Myocyte (in vitro differentiated cells): ENCODE data around the gene PHKA1. TPM values are rescaled to one million over a fixed set of nuclear protein-coding genes. Genes with fewer than 3 reads are reported as not detected.
"Not testable (repeated sequence)": the region's sequence is repeated elsewhere in the genome, so short reads cannot be mapped to it uniquely, and the experiment has no call there.

Source experiments
- DNase-seq: peaks from one replicate; pipeline ENCODE4 v3.0.0-alpha.2; 2012; ENCODE audit warnings: low read depth
- polyA plus RNA-seq: library from polyadenylated mRNA; unstranded; fragments of >200 nt; gene quantifications from one replicate; pipeline ENCODE4 v1.2.1, GENCODE V29; 2012; ENCODE audit warnings: missing spikeins
- total RNA-seq: library from RNA; depleted of rRNA; stranded (reverse); fragments of >200 nt; gene quantifications from 2 replicates; pipeline ENCODE4 v1.2.3, GENCODE V29; 2014

The PHKA1 gene
- total RNA-seq, result 11.9 and 12.9 TPM in 2 replicates
- 8.9 TPM for polyA plus RNA-seq

DNA sequence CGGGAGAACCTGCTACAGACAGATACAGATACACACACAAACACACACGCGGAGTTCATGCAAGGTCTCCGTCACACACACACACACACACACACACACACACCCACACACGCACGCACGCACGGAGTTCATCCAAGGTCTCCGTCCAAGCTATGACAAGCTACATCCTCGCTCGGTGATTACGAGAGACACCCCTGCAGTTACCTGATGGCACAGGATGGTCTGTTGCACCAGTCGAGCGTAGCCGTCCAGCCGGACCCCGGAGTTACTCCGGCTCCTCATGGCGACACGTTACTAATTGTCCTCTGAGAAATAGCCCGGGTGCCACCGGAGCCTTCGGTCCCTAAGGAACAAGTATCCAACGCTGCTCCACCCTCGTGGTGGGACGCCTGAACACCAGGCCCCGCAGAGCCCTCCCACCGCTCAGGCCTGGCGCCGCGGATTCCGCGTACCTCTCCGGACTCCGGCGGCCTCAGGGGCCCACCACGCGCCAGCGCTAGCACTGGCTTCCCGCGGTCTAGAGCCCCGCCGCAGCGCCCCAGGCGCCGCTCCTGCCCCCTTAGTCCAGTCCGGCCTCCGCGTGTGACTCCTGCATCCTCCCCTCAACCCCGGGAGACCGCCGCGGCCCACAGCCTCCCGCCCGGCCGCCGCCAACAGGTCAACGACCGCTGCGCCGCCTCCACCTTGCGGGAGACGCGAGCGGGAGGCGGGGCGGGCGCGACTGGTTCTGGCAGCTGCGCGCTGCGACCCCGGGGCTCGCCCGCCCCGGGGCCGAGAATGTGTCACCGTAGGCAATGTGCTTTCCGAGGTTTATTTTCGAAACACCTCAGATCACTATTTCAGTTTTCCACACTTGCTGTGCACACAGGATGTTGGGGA lies at the start of gene PHKA1:
PHKA1 (minus strand) TSS at position 708 of the 879 bp plus-strand sequence; CDS start at position 282, 426 bp downstream.
- peak; percentile 47 for DNase-seq

DNA sequence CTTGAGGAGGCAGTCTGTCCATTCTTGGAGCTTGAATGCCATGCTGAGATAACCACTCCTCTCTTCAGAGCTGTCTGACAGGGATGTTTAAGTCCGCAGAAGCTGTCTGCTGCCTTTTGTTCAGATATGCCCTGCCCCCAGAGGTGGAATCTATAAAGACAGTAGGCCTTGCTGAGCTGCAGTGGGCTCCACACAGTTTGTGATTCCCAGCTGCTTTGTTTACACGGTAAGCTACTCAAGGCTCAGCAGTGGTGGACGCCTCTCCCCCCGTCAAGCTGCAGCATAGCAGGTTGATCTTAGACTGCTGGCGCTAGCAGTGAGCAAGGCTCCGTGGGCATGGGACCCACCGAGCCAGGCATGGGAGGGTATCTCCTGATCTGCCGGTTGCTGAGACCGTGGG lies 46.3 kb upstream of the PHKA1 start:
- DNase-seq, result not testable (repeated sequence)

DNA sequence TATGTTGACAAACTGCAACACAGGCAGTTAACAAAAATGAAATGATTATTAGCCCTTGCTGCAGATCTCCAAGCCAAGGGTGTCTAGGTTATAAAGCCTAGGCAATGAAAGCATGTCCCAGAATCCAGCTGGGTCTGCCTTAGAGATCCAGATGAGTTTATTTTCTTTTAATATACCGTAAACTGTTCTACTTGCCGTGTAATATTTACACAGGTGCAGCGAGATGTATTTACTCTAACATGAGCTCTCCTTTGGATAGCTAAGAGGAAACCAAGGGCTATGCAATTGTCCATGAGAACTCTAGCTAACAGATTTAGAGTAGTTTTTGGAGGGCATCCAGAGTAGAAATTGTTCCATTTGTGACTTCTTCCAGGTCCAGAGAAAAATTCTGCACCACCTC lies 34.4 kb upstream of the PHKA1 start:
- not testable (repeated sequence) for DNase-seq

DNA sequence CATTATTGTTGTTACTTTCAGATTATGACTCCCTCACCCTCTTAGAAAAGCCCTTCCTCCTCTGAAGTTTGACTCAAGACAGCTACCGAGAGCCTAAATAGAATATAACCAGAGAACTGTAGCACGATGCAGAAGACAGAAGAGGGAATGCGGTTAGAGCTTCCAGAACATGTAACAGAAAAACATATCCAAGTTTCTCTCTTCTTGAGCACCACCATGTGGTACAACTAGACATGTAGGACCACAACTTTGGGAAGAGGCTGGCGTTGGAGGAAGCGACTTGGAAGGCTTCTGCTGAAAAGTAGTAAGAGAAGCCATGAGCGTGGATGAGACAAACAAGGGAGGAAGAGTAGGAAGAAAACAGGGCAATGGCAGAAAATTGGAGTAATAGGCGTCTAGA lies 31.4 kb upstream of the PHKA1 start:
- not testable (repeated sequence) for DNase-seq

DNA sequence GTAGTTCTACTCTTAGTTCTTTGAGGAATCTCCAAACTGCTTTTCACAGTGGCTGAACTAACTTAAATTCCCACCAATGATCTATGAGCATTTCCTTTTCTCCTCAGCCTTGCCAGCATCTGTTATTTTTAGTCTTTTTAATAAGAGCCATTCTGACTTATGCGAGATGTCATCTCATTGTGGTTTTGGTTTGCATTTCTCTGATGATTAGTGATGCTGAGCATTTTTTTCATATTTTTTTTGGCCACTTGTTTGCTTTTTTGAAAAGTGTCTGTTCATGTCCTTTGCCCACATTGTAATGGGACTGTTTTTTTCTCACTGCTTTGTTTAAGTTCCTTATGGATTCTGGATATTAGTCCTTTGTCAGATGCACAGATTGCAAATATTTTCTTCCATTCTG lies 21.5 kb upstream of the PHKA1 start:
- peak; percentile 39 for DNase-seq

DNA sequence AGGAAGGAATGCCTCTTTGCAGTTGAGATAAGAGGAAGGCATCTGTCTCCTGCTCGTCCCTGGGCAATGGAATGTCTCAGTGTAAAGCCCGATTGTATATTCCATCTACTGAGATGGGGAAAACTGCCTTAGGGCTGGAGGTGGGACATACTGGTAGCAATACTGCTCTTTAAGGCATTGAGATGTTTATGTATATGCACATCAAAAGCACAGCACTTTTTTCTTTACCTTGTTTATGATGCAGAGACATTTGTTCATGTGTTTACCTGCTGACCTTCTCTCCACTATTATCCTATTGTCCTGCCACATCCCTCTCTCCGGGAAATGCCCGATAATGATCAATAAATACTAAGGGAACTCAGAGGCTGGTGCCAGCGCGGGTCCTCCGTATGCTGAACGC lies 19.5 kb upstream of the PHKA1 start:
- DNase-seq, result not testable (repeated sequence)

DNA sequence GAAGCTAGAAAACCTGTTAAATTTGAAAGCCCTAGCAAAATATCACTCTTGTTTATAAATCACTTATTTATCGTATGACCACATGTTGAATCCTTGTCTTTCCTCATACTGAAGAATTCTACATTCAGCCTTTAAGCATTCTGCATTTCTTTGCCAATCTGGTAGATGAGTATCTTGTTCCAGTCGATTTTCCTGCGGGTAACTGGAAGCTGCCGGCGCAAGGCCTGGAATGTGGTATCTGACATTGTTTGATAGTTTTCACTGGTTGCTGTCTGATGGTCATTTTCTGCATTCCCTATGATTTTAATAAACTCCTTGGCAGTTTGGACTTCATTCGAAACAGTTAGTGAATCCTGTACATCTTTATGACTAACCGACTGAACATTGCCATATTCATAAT lies 13.7 kb upstream of the PHKA1 start:
- DNase-seq, result no peak

DNA sequence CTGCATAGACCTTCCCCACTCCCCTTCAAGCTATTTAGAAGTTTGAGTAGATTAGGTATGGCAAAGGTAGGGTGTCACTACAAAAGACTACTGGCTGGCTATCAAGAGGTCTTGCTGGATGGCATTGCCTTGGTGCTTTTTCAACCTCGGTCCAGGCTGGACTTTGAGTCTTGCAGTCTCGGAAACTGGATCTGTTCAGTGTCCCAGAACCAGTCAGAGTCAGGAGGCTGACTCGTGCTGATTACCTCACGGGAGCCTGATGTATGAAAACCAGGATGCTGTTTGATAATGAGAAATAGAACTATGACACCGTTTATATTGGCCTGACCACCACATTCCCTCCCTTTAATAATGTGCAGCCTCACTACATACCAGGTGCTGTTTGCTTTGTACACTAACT lies 2.7 kb upstream of the PHKA1 start:
- DNase-seq, result no peak

DNA sequence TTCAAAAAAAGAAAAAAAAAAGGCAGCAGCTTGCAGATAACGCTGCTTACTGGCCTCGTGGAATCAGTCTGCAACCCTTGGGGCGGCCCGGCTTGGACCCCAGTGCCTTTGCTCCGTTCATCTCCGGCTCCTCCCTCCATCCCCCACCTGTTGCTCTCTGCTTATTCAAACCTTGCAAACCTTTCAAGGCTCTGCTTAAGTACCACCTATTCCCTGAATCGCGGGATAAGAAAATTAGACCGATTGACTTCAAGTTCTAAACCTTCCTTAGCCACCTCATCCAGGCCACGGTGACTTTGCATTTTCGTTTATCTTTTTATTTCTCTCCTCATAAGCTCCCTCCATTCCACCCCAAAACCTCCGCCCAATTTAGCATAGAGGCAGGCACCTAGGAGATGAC lies 1.4 kb upstream of the PHKA1 start:
- DNase-seq, result no peak

DNA sequence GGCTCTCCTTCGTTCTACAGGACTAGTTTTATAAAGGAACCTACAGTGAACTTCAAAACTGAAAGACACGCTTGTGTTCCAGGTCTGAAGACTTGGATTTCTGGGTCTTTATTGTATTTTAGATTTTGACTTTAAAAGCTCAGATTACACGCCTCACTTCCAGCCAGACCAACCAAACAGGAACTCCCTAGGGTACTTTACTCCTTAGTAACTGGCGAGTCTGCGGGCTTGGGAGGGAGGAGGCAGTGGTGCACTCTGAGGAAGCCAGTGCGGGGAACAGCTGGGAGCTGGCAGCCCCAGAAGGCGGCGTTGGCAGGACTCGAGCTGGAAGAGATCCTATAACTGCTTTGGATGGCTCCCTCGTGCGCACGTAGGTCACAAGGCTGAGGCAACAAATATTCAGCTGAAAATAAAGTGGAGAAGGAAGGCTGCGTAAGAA lies 391 bp upstream of the PHKA1 start:
- DNase-seq, result peak; percentile 85

DNA sequence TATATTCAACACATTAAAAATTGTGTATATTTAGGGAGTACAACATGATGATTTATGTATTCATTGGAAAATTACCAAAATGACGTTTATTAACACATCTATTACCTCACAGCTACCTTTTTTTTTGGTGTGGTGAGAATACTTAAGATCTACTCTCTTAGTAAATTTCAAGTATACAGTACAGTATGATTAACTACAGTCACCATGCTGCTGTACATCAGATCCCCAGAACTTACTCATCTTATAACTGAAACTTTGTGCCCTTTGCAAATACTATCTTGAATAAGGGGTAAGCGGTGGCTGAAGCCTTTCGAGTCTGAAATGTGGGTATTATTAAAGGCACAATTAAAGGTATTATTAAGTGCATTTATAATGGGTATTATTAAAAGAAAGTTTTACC lies 976 bp downstream of the PHKA1 start:
- no peak for DNase-seq

DNA sequence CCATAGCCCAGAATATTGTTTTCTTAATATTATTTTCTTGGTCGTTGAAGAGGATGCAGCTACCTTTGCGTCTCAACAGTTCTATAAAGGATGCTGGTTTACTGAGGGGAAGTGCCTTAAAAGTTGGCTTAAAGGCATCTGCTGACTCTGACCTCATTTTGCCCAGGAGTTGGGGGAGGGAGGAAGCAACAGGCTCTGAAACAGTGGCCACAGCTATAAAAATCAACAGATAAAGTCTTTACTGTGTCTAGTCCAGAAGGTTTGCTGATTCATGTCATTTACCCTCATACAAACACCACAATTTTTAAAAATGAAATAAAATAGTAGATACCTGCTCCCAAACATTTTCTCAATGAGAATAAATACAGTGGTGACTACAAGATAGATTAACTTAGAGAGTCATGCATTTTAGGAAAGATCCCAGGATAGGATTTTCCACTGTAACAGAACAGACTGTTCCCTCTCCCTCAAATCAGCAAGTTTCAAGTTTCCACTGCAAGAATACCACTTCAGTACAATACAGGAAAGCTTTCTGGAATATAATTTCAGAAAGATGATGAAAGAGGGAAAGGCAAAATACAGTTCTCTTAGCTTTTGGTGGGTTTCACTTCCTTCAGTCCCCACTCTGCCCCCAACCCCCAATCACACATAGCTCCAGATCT lies 1.9 kb downstream of the PHKA1 start:
- DNase-seq, result peak; percentile 32

DNA sequence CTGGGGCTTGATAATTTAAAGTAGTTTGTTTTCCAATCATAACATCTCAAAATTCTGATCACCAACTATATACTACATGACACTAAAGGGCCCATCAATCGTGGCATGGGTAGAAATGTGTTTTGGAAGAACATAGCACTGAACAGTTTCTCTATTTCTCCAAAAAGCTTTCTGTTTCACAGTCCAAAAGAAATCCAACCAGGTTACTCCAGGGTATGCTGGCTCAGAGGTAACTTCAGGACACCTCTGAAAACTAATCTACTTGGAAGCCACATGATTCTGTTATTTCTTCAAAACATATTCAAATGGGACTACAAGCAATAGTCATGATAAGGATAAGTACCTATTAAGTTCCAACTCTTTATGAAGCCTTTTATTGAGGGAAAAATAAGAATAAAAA lies 8.3 kb downstream of the PHKA1 start:
- DNase-seq, result no peak

DNA sequence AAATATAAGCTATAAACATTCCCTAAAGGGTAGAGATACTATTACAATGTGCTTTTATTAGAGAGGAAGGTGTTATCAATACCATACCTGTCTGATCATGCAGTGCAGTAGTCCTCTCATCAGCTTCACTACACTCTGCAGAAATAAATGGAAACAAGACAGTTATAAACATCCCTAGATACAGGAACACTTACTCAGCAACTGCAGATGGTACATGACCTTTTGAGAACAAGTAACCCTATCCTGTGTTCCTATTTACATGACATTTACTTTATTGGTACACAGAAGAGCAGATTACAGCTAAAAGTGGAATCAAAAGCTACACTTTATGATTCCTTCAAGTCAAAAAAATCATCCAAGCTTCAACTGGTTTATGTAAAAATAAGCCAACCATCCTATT lies 9.0 kb downstream of the PHKA1 start:
- no peak for DNase-seq

DNA sequence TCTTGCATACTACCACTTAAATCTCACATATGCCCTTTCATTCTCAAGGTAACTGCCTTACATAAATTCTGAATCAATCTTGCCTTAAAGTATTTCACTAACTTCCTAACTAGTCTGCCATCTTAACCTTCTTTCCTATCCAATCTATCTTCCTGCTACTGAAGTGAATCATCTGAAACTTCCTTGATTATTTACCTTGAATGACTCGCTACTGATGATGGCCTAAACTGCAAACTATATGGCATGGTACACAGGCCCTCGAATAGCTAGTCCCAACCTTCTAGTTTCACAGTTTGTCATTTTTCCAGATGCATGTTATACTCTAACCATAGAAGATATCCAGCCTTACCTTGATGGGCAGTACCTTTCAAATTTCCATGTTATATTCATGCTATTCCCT lies 19.9 kb downstream of the PHKA1 start:
- no peak for DNase-seq

DNA sequence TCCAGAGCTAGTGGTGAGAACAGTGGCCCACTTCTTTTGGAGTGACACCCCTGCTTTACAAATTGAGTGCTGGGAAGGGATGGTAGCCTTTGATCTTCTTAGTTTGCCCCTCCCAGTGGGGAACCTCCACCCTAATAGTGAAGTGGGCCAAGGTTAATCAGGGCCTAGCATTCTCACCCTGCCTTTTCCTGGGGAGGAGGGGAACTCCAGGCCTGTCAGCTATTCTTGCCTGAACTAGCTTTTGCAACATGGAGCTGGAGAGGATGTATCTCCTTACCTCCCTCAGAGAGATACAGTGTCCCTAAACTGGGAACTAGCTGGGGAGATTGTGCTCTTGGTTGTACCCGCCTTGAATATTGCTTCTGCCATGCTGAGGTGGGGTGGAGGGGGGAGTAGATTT lies 20.6 kb downstream of the PHKA1 start:
- DNase-seq, result no peak

DNA sequence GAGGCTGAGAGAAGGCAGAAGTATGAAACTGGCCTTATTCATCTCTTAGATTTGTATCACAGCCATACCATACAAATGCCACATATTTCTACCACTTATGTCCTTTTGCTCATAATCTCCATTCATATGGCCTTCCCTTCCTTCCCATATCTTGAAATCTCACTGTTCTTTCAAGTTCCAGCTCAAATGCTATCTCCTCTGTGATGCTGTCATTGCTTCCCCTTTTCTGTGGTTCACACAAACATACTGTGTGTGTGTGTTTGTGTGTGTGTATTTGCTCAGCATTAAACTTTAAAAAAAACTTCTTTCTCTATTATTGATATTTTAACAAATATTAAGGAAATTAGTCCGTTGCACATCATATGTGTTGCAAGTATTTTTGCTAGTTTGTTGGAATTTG lies 26.7 kb downstream of the PHKA1 start:
- no peak for DNase-seq

DNA sequence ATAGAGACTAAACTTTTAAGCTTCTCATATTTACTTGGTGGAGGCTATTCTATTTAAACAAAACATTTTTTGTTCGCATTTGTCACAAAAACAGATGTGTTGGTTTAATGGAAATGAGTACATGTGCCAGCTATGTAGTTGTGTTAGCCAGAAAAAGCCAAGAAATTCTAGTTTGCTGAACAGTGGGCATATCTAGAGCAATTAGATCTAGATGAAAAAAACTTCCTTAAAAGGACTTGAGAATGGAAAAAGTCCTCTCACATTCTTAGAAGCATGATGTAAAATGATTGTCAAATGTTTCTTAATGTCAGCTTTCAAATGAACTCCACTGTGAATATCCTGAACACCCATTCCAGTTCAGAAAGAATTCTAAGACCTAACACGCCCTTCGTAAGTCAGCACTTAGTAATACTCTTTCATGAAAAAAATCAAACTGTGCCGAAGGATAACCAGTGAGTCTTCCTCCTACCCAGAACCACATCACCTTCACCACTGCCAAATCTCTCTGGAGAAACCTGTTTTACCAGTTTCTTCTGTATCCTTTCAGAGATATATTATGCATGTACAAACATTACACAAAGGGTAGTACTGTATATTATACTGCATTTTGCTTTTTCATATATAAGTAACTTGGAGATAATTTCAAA lies 28.2 kb downstream of the PHKA1 start:
- peak; percentile 25 for DNase-seq

DNA sequence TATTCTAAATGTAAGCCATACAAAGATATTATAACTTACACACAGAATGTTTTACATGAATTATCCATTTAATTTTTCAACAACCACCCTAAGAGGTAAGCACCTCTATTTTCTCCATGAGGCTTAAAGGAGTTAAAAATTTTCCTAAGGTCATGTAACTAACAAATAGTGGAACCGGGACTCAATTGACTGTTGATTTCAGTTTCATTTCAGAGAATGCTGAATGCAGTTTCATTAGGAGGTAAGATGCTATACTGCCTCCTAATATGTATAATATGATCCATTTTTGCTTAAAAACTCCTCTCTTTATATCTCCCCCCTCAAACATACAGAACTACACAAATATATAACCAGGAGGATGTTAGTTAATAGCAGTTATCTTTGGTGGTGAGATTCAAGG lies 29.1 kb downstream of the PHKA1 start:
- DNase-seq, result no peak

DNA sequence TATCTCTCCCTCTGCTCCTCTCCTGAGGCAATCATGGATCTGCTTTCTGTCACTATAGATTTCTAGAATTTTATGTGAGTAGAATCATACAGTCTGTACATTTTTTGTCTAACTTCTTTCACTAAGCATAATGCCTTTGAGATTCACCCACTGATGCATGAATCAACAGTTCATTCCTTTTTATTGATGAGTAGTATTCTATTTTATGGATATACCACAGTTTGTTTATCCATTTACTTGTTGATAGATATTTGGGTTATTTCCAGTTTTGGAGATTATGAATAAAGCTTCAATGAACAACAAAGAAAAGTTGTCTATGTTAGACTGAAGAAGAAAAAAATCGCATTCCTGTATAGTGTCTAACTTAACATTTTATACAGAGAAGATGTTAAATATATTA lies 30.5 kb downstream of the PHKA1 start:
- DNase-seq, result no peak

DNA sequence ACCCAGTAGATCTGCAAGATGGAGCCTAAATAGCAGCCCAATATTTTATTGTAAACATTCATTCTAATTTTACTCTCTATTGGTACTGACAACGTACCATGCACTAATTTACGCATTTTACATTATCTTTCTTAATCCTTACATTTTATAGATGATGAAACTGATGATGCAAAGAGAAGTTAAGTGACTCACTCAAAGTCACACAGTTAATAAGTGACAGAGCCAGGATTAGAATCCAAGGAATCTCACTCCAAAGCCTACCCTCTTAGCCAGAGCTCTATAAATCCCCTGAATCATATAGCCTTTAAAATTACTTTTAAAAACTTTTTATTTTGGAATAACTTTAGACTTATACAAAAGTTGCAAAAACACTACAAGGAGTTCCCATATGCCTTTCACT lies 37.6 kb downstream of the PHKA1 start:
- no peak for DNase-seq

DNA sequence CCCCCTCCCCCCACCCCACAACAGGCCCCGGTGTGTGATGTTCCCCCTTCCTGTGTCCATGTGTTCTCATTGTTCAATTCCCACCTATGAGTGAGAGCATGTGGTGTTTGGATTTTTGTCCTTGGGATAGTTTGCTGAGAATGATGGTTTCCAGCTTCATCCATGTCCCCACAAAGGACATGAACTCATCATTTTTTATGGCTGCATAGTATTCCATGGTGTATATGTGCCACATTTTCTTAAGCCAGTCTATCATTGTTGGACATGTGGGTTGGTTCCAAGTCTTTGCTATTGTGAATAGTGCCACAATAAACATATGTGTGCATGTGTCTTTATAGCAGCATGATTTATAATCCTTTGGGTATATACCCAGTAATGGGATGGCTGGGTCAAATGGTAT lies 40.2 kb downstream of the PHKA1 start:
- DNase-seq, result not testable (repeated sequence)
